Measurements from ENCODE around the gene LCN9.
"Not testable (repeated sequence)": the region's sequence is repeated elsewhere in the genome, so short reads cannot be mapped to it uniquely, and the experiment has no call there.

LCN9 gene

GRCh38 chr9:135662758-135663450 is at the start of gene LCN9:
LCN9 (plus strand) TSS chr9:135663309; CDS start chr9:135663322, 13 bp downstream.
- no peak for DNase-seq

GRCh38 chr9:135613946-135614805 is 48.9 kb upstream of the LCN9 start:
- DNase-seq = no peak

- DNase-seq = no peak
Measured at GRCh38 chr9:135614821-135615665, 48.1 kb upstream of the LCN9 start.

GRCh38 chr9:135615666-135616618 is 47.2 kb upstream of the LCN9 start:
- DNase-seq = no peak

- peak; percentile 17 for DNase-seq
Measured at GRCh38 chr9:135616619-135617537, 46.2 kb upstream of the LCN9 start.

GRCh38 chr9:135617538-135617900 is 45.6 kb upstream of the LCN9 start:
- DNase-seq = no peak

GRCh38 chr9:135617991-135618411 is 45.1 kb upstream of the LCN9 start:
- DNase-seq = no peak

- DNase-seq = no peak
Measured at GRCh38 chr9:135618866-135619598, 44.1 kb upstream of the LCN9 start.

- DNase-seq = no peak
Measured at GRCh38 chr9:135619599-135619886, 43.6 kb upstream of the LCN9 start.

GRCh38 chr9:135620558-135620957 is 42.6 kb upstream of the LCN9 start:
- no peak for DNase-seq

- no peak for DNase-seq
Measured at GRCh38 chr9:135622415-135623020, 40.6 kb upstream of the LCN9 start.

- DNase-seq = no peak
Measured at GRCh38 chr9:135624282-135624681, 38.8 kb upstream of the LCN9 start.

- DNase-seq = no peak
Measured at GRCh38 chr9:135632841-135633240, 30.3 kb upstream of the LCN9 start.

- not testable (repeated sequence) for DNase-seq
Measured at GRCh38 chr9:135636930-135637530, 26.1 kb upstream of the LCN9 start.

- DNase-seq = no peak
Measured at GRCh38 chr9:135639196-135639595, 23.9 kb upstream of the LCN9 start, which contains the start of gene GLT6D1. GLT6D1 (minus strand) TSS chr9:135639540; CDS start chr9:135639187, 353 bp downstream.

GRCh38 chr9:135641047-135641446 is 22.1 kb upstream of the LCN9 start:
- DNase-seq = no peak

- DNase-seq = no peak
Measured at GRCh38 chr9:135641745-135642144, 21.4 kb upstream of the LCN9 start.

GRCh38 chr9:135644631-135645218 is 18.4 kb upstream of the LCN9 start:
- no peak for DNase-seq

- no peak for DNase-seq
Measured at GRCh38 chr9:135647884-135648283, 15.2 kb upstream of the LCN9 start.
